Sigmoid colon (tissue), 7 donors: ENCODE measurements around the gene IL6R. TPM values are rescaled to one million over a fixed set of nuclear protein-coding genes. Genes with fewer than 3 reads are reported as not detected.

Experiments
- DNase-seq: peaks from one replicate; pipeline ENCODE4 v3.0.0-alpha.2; 2019
- H3K27ac ChIP-seq, 4 donors: fragments of 200-600 bp; sonication (generic); one replicate each; pipeline ENCODE4 v1.5.1; 2016 to 2019; ENCODE audit warnings: mild to moderate bottlenecking in 1 of 4
- H3K27me3 ChIP-seq, 3 donors: fragments of 200-600 bp; sonication (generic); one replicate each; pipeline ENCODE4 v1.5.1; 2019; ENCODE audit warnings: mild to moderate bottlenecking in 1 of 3
- H3K36me3 ChIP-seq, 4 donors: fragments of 200-600 bp; sonication (generic); one replicate each; pipeline ENCODE4 v1.5.1; 2016 to 2019
- H3K4me1 ChIP-seq, 4 donors: fragments of 200-600 bp; sonication (generic); one replicate each; pipeline ENCODE4 v1.5.1; 2017 to 2019
- H3K4me3 ChIP-seq, 4 donors: fragments of 200-600 bp; sonication (generic); one replicate each; pipeline ENCODE4 v1.5.1; 2017 to 2019; ENCODE audit warnings: mild to moderate bottlenecking in 2 of 4, moderate library complexity in 1 of 4
- H3K9me3 ChIP-seq, 4 donors: fragments of 200-600 bp in 3 of 4; sonication (generic) in 3 of 4; one replicate each; pipeline versions ENCODE4 v1.5.1 to v1.6.1; 2013 to 2019
- EP300 ChIP-seq, 4 donors: sonication (generic); formaldehyde crosslinking; IDR thresholded peaks; one replicate each; pipeline ENCODE4 v1.6.1; 2017; ENCODE audit warnings: antibody characterized with exemption in 4 of 4
- POLR2A ChIP-seq, 2 donors: fragments of 450-650 bp; IDR thresholded peaks; one replicate each; pipeline ENCODE4 v1.6.1; 2016; ENCODE audit warnings: antibody characterized with exemption in 2 of 2, mild to moderate bottlenecking in 2 of 2, moderate library complexity in 2 of 2
- POLR2AphosphoS5 ChIP-seq, 4 donors: sonication (generic); formaldehyde crosslinking; IDR thresholded peaks; one replicate each; pipeline ENCODE4 v1.6.1; 2017; ENCODE audit warnings: antibody characterized with exemption in 4 of 4
- WGBS, 2 donors: extraction: QIAGEN DNeasy Blood & Tissue Kit; methylation state at CpG; one replicate each; pipeline ENCODE4 v1.1.7; 2013; 5-methylcytosine and 5-hydroxymethylcytosine counted together
- intact Hi-C: fragments of 100-400 bp; cut with DNase I; formaldehyde crosslinking; loops from one replicate; pipeline ENCODE4 v1.15.1; 2023
- polyA plus RNA-seq, 3 donors: library from polyadenylated mRNA; stranded (reverse); fragments of 200-250 nt; gene quantifications; one replicate each; pipeline ENCODE4 v1.2.3, GENCODE V29; 2013
- total RNA-seq, 4 donors: library from RNA; depleted of rRNA; stranded (reverse); fragments of >200 nt; gene quantifications; one replicate each; pipeline ENCODE4 v1.1.0, GENCODE V29; 2016
- TF ChIP-seq, protein P1 (sequence below), 4 experiments: fragments of 450-650 bp in 3 of 4; fragments of 200-600 bp in 1 of 4; IDR thresholded peaks; one replicate each; pipeline ENCODE4 v1.5.1; 2016 to 2019; ENCODE audit warnings: antibody characterized with exemption in 4 of 4, mild to moderate bottlenecking in 3 of 4, moderate library complexity in 2 of 4
- donor health status: healthy with polysubstance abuse.
- donor health status: Bipolar disorder and iron deficiency.
- donor health status: healthy.

IL6R gene
- total and polyA plus RNA-seq, 7 donors: 3.0 to 40.2 (median 22.9) TPM

DNA sequence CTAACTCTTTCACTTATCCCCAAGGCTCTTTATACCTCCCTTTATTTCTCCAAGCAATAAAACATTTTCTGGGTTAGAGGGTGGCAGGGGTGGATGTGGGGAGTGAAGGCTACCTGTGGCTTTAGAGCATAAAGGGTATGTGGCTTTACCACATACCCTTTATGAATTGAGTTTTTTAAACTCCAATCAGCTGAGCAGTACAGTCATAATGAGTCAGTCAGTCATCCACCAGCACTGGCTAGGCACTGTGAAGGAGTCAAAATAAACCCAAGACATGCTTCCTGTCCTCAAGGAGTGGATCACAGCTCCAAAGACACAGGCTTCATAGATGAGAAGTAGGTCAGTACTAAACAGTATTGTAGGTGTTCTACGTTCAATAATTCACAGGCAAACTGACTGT is 94.3 kb downstream of the IL6R start:
- Histone ChIP-seq H3K27me3 (peaks cover 32 to 93% (median 42%) of the 10 kb centered on the region in 3 donors), H3K9me3 (no peaks in the 10 kb centered on the region), H3K36me3 (no peaks in the 10 kb centered on the region), H3K4me1 (peaks cover 0 to 21% (median 16%) of the 10 kb centered on the region in 4 donors), H3K27ac (no peak overlapping the region), H3K4me3 (peak overlapping the region in 1 of 4 donors; percentile 52)
- intact Hi-C loops: no loop called here
- WGBS, 2 donors: 86 to 92% methylated on average over 1 of the region's 1 CpG
- TF ChIP-seq POLR2AphosphoS5 (IDR thresholded peaks at IDR 0.05) (no peak), EP300 (IDR thresholded peaks at IDR 0.05) (no peak), POLR2A (IDR thresholded peaks at IDR 0.05) (no peak)
- TF ChIP-seq, protein P1, sequence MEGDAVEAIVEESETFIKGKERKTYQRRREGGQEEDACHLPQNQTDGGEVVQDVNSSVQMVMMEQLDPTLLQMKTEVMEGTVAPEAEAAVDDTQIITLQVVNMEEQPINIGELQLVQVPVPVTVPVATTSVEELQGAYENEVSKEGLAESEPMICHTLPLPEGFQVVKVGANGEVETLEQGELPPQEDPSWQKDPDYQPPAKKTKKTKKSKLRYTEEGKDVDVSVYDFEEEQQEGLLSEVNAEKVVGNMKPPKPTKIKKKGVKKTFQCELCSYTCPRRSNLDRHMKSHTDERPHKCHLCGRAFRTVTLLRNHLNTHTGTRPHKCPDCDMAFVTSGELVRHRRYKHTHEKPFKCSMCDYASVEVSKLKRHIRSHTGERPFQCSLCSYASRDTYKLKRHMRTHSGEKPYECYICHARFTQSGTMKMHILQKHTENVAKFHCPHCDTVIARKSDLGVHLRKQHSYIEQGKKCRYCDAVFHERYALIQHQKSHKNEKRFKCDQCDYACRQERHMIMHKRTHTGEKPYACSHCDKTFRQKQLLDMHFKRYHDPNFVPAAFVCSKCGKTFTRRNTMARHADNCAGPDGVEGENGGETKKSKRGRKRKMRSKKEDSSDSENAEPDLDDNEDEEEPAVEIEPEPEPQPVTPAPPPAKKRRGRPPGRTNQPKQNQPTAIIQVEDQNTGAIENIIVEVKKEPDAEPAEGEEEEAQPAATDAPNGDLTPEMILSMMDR (IDR thresholded peaks at IDR 0.05): no peak
- no peak for DNase-seq

DNA sequence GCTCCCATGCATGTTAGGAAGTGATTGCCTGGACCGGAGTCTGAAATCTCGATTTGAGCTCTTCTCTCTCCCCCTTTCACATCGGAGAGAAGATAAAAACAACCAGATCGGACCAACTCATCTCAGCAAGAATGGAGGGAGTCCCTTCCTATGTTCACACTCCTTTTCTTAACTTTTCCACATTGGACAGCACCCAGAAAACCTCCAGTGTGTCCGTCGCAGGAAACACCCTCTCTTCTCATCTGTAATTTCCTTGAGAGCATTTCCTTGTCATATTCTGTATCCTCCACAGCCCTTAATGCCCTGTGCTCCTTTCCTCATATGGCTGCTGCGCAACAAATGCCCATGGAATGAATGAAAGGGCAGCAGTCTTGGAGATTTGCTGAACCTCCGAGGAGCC is 95.4 kb downstream of the IL6R start:
- intact Hi-C loops: no loop called here
- no peaks in the 10 kb centered on the region for H3K36me3 ChIP-seq
- H3K4me1 ChIP-seq: peaks cover 0 to 21% (median 16%) of the 10 kb centered on the region in 4 donors
- no peak for DNase-seq
- H3K4me3 ChIP-seq: peak overlapping the region in 3 of 4 donors; percentile 44 to 52 (median 47)
- peak overlapping the region in 1 of 4 donors; percentile 72 for H3K27ac ChIP-seq
- no peak for TF ChIP-seq POLR2AphosphoS5 (IDR thresholded peaks at IDR 0.05)
- TF ChIP-seq, protein P1 (IDR thresholded peaks at IDR 0.05): no peak
- no peak for TF ChIP-seq EP300 (IDR thresholded peaks at IDR 0.05)
- no peak for TF ChIP-seq POLR2A (IDR thresholded peaks at IDR 0.05)
- H3K27me3 ChIP-seq: peaks cover 32 to 94% (median 42%) of the 10 kb centered on the region in 3 donors
- H3K9me3 ChIP-seq: no peaks in the 10 kb centered on the region
- 72 to 82% methylated on average over 8 of the region's 8 CpGs for WGBS, 2 donors

DNA sequence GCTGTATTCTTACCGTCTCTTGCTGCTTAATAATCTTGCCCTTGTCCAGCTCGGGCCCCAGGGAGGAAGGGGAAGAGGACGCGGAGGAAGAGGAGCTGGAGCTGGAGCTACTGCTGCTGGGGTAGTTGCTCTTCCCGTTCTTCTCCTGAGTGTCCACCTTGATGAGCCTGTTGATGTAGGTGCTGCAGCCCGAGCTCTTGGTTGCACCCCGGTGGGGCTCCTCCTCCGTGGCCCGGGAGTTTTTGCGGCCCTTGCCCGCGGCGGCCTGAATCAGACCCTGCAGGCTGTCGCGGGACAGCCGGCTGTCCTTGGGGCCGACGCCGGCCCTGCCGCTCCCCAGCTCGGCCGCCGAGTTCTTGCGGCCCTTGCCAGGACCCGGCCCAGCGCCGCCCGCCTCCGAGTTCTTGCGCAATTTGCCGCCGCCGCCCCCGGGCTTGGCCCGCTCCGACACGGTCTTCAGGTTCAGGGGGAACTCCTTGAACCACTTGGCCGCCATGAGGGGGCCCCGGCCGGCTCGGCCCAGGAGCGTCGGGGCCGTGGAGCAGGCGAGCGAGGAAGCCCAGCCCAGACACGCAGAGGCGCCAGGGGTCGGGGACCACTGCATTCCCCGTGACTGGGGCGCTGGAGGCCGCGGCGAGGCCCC is 96.4 kb downstream of the IL6R start:
- H3K27me3 ChIP-seq: peaks cover 32 to 84% (median 42%) of the 10 kb centered on the region in 3 donors
- TF ChIP-seq POLR2A (IDR thresholded peaks at IDR 0.05) (no peak), POLR2AphosphoS5 (IDR thresholded peaks at IDR 0.05) (peak in 1 of 4 donors; percentile 10), EP300 (IDR thresholded peaks at IDR 0.05) (no peak)
- TF ChIP-seq, protein P1 (IDR thresholded peaks at IDR 0.05): no peak
- WGBS, 2 donors: 5 to 11% methylated on average over 54 of the region's 54 CpGs

DNA sequence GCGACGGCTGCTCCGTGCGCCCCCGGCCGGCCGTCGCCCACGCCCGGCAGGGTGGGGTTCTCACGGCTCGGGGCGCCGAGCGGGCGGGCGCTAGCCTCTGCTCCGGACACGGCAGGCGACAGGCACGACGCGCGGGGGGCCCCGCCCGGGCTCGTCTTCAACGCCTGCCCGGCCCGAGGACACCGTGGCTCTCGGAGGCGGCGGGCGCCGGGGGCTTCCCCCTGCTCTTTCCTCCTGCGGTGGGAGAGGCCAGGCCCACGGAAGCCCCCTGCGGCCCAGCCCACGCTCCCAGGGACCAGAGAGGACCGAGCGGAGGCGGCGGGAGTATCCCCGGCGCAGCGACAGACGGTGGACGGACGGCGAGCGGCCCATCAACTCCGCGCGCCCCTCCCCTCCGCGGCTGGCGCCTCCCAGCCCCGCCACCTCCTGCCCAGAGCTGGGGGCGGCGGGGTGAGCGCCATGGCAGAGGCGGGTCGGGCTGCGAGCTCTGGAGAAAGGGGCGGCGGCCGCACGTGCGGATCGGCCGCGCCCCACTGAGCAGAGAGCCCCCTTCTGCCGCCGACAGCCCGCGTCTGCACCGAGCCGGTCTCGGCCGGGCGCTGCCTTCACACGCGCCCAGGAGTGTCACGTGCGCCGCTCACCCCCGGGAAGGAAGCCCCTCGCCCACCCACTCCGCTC is 97.1 kb downstream of the IL6R start, which contains the start of the genes SHE and TDRD10:
TSS of gene SHE (minus strand) at position 347 of the 678 bp plus-strand sequence. CDS start 386 bp downstream, outside the sequence.
TSS of gene TDRD10 (plus strand) at position 154 of the 678 bp plus-strand sequence. CDS start 4,685 bp downstream, outside the sequence.
- no peak for DNase-seq
- peak within 1 kb of the TSS; percentile 40 to 72 (median 53) for H3K27ac ChIP-seq
- H3K27me3 ChIP-seq: peaks cover 32 to 77% (median 42%) of the 10 kb centered on the region in 3 donors

More for the DNA sequence above, 96.4 kb downstream of the IL6R start:
- peak overlapping the region; percentile 40 to 72 (median 53) for H3K27ac ChIP-seq
- H3K4me1 ChIP-seq: peaks cover 0 to 21% (median 16%) of the 10 kb centered on the region in 4 donors
- H3K4me3 ChIP-seq: peak overlapping the region; percentile 28 to 52 (median 46)
- peaks cover 0 to 4% (median 0%) of the 10 kb centered on the region in 4 donors for H3K9me3 ChIP-seq
- DNase-seq: peak; percentile 78
- intact Hi-C loops: no loop called here
- H3K36me3 ChIP-seq: no peaks in the 10 kb centered on the region

More for the DNA sequence above, 97.1 kb downstream of the IL6R start, which contains the start of the genes SHE and TDRD10:
- Histone ChIP-seq H3K4me3 (peak within 1 kb of the TSS; percentile 28 to 52 (median 46)), H3K36me3 (no peaks in the 10 kb centered on the region), H3K9me3 (peaks cover 0 to 4% (median 0%) of the 10 kb centered on the region in 4 donors), H3K4me1 (peaks cover 0 to 21% (median 16%) of the 10 kb centered on the region in 4 donors)
- TF ChIP-seq, protein P1 (IDR thresholded peaks at IDR 0.05): no peak
- peak in 1 of 4 donors; percentile 25 for TF ChIP-seq POLR2AphosphoS5 (IDR thresholded peaks at IDR 0.05)
- WGBS, 2 donors: 2 to 5% methylated on average over 90 of the region's 90 CpGs
- intact Hi-C loops: no loop called here
